Glomerular visceral epithelial cell (primary cell): Measurements from ENCODE around the gene KXD1.
"Not testable (repeated sequence)": the region's sequence is repeated elsewhere in the genome, so short reads cannot be mapped to it uniquely, and the experiment has no call there.

ENCODE experiments used
- DNase-seq: peaks from one replicate; pipeline ENCODE4 v3.0.0-alpha.2; 2016; ENCODE audit errors: extremely low spot score

Gene KXD1, protein sequence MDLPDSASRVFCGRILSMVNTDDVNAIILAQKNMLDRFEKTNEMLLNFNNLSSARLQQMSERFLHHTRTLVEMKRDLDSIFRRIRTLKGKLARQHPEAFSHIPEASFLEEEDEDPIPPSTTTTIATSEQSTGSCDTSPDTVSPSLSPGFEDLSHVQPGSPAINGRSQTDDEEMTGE

DNA sequence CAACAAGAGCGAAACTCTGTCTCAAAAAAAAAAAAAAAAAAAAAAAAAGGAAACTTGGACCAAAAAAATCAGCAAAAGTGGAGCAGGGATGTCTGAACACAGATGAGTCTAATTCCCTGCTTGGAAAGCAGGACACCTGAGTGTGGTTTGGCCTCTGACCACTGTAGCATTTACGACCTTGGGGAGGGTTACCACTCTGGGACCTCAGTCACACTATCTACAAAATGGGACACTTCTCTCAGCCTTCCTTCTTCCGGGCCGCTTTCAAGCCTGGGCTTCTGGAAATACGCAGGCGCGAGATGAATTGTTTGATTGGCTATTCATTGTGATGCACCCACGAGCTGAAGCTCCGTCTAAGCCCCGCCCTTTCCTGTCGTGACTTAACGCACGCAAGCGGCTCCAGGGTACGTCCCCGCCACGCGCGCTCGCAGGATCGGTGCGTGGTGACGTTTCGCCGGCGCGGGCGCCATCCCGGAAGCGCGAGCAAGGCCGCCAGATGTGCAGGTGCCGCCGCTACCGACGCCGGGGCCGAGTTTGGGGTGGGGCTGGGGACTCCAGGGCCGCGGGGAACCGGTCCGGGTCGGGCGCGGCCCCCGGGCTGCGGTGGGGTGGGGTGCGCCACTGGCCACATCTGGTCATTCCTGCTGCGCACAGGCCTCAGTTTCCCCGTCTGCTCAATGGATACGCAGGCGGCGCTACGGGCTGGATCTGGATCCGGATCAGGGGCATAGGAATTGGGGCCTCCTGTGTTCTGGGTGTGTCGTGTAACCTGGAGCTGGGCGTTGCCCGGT, at the start of gene KXD1:
TSS of gene KXD1 (plus strand) at position 460 of the 791 bp plus-strand sequence. CDS start 4,187 bp downstream, outside the sequence.
- peak; percentile 98 for DNase-seq

DNA sequence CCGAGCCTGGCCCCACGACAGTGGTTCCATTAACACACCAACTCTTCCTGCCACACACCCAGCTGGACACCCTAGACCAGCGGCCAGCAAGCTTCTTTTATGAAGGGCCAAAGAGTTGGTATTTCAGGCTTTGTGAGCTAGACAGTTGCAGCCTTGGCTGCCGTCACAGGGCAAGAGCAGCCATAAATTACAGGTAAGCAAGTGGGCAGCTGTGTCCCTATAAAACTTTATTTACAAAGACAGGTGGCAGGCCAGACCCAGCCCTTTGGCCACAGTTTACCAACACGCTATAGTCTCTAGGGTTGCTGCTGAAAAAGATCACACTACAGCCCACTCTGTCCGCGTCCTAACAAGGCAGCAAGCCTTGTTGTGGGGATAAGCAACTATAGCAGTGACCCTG, 49.1 kb upstream of the KXD1 start:
- no peak for DNase-seq

DNA sequence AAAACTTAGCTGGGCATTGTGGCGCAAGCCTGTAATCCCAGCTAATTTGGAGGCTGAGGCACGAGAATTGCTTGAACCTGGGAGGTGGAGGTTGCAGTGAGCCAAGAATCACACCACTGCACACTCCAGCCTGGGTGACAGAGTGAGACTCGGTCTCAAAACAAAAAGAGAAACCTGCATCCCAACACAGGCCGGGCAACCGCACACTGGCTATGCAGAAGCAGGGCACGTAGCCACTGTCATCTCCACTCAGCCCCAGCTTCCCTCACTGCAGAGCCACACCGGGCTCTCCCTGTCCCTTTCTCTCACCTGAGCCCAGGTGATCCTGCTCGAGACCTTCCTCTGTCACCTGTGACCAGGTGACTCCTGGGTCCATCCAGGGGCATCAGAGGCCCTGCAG, 47.5 kb upstream of the KXD1 start:
- DNase-seq = no peak

DNA sequence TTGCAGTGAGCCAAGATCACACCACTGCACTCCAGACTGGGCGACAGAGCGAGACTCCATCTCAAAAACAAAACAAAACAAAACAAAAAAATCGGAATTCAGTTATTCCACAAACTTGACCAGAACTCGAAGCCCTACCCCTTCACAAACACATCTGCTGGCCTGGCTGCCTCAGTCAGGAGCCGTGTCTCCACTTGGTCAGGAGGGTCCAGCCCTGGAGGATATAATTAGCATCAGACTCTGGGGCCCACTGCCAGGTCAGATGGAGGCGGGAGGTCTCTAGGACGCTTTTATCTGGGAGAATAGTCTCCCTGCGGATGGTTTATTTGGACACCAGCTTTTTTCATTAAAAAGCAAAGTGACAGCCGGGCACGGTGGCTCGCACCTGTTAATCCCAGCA, 43.8 kb upstream of the KXD1 start:
- no peak for DNase-seq

DNA sequence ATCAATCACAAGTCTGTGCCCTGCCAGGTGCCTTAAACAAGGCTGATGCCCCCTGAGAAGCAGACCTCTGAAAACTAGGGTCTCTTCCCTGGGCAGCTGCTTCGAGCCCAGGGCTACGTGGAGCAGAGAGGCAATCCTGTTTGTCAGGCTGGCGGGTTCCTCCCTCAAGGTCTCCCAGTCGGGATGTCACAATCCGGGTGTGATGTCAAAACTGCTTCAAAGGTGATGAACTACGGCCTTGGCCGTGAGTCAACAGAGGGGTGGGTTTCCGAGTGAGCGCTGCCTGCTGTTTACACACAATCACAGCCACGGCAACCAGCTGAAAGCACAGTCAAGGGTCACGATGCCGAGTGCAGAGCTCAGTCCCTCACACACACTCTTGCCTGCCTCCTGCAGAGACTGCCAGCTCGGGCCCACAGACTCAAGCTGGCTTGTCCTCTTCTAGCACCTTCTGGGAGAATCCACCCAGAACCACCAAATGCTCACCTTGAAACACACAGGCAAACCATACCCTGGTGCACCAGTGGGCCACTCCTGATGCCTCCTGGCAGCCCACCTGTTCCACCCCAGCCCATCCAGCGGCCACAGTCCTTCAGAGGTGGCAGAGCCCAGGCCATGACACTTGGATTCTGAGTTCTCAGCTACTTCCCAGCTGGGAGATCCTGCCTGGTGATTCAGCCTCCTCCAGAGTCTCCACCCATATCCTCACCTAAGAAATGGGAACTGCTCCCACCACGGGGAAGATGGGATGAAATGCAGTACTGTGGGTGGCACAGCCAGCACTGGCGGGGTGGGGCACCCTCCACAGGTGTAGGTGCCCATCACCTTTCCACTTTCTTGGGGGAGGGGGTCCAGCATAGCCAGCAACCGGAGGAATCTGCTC, 42.6 kb upstream of the KXD1 start:
- DNase-seq = peak; percentile 25

DNA sequence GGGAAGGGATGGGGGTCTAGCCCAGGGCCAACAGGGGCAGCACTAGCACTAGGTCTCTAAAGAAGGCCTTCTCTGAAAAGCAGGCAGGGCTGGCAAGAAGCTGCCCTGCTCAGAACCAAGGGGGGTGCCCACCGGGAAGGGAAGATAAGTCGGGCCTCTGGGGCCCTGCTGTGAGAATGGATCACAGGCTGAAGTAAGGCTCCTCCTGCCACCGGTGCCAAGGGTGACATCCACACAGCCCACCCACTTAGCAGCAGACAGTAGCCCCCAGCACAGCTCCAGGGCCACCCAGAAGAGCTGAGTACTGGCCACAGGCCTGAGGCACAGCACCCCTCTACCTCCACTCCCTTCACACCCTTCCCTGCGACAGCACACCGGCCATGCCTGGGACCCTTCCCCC, 41.7 kb upstream of the KXD1 start:
- DNase-seq = no peak

DNA sequence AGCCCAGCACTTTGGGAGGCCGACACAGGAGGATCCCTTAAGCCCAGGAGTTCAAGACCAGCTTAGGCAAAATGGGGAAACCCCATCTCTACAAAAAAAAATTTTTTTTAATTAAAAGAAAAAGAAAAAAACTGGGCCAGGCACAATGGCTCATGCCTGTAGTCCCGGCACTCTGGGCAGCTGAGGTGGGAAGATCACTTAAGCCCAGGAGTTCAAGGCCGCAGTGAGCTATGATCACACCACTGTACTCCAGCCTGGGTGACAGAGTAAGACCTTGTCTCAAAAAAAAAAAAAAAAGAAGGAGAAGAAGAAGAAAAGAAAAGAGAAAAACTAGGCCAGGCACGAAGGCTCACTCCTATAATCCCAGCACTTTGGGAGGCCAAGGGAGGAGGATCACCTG, 40.1 kb upstream of the KXD1 start:
- DNase-seq = no peak

DNA sequence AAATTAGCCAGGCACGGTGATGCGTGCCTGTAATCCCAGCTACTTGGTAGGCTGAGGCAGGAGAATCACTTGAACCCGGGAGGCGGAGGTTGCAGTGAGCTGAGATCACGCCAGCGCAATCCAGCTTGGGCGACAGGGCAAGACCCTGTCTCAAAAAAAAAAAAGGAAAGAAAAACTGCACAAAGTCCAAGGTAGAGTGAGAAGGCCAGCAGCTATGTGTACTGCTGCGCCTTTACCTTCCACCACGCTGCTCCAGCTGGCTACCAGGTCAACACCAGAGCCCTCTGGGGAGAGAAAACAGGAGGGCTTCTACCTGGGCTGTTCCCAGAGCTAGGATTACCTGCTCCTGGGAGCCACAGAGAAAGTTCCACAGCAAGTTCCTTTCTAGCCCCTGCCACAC, 39.0 kb upstream of the KXD1 start:
- DNase-seq = no peak

DNA sequence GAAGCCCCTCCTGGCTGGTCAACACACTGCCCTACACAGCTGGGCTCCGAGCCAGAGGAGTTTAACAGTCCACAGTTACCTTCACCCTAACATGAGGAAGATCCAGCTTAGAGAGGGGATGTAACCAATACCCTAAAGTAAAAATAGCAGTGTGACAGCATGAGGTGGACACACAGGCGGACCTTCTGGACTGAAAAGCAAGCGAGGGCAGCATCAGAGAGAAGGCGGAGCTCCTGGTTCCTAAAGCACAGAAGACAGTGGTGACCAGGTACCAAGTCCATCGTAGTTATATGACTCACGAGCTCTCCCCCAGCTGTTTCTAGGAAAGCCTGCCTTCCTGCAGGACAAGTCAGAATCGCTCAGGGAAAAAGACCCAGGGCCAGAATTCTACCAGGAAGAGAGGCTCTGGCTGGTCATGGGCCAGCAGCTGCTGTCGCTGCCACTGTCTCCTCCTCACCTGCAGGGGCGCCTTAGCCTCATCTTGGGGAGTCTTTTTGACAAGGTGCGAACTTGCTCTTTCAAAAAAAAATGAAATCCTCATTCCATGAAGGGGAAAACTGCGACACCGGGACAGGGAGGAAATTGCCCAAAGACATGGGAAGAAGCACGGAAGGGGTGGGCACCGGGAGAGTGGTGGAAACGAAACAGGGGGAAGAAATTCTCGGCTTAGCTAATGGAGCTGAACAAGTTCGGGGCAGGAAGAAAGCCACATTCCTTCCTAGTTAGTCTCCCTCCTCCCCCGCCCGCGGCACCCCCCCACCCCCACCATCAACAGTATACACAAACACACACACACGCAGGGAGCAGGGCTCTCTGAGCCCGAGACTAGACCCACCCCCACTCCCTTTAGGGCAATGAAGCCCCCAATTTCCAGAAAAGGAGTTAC, 37.5 kb upstream of the KXD1 start:
- DNase-seq = peak; percentile 90

DNA sequence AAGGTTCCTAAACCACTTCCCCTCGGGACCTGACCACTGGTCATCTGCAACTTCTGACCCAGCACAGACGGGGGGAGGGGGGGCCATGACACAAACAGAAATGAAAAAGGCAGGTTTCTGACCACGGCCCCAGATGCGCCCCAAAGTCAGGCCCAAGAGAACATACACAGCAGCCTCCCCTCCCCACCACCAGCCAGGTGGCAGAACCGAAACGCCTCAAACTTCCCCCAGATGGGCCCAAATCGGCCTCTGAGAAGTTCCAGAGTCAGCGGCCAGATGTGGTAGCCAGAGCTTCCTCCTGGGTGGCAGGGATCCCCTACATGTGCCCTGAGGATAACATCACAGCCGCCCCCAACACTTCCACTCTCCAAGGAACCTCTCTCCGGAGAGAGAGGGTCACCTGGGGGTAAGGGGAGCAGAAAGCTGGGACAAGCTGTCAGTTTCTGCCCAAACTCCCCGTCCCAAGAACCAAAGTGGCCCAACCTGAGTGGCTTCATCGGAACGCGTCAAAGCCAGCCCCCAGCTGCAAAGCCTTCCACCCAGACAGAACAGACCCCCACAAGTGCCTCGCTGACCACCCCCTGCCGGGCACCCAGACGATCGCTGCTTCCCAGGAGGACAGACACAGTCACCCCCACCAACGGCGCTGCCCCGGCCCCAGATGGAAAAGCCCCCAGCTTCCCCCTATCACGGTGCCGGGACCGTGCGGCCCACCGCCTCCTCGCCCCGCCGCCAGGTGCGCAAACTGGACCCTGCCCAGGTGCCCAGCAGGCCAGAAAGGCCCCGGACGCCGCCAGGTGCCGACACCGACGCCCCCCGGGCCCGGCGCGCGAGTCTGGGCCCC, 36.6 kb upstream of the KXD1 start:
- no peak for DNase-seq

DNA sequence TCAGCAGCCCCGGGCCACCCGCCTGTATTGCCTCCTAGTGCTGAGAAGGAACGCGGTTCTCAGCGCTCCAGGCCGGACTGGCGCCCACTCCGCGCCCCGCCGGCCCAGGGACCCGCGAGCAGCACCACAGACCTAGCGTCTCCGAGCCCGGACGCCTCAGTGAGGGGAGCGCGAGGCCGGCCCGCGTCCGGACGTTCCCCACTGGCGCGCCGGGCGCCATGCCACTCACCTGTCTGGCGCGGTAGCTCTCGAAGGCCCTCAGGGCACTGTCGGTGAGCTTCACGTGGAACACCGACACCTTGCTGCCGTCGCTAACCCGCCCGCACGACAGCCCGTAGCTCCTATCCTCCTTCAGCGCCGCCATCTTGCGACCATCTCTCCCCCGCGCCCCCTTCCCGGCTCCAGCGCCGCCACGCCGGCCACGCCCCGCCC, 36.0 kb upstream of the KXD1 start, which contains the start of gene ELL:
TSS of gene ELL (minus strand) at position 379 of the 432 bp plus-strand sequence. CDS start at position 364, 15 bp downstream.
- no peak for DNase-seq

DNA sequence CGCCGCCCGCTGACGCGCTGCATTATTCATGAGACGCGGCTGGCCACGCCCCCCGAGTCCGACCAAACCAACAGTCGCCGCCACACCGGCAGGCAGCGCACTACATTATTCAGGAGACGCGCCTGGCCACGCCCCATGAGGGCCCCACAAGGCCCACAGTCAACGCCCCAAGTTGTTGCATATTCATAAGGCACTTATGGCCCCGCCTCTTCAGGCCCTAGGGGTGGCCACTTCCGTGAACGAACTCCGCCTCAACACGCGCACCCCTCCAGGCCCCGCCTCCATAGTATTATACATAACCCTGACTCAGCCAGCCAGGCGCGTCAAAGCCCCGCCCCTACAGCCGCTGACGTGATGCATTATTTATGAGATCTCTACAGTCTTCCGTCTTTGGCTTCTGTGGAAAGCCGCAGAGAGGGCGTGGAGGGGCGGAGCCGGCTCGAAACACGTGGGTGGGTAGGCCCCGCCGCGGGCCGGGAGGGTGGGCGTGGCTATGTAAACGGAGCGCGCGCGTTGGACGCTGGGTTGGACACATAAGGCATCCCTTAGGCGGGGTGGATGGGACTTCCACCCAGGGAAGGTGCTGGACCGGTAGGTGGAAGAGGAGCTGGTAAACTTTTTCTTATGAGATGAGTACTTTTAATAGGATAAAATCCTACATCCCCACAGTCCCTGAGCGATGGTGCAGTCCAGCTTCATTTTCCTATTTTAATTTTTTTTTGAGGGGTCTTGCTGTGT, 35.4 kb upstream of the KXD1 start:
- peak; percentile 100 for DNase-seq

DNA sequence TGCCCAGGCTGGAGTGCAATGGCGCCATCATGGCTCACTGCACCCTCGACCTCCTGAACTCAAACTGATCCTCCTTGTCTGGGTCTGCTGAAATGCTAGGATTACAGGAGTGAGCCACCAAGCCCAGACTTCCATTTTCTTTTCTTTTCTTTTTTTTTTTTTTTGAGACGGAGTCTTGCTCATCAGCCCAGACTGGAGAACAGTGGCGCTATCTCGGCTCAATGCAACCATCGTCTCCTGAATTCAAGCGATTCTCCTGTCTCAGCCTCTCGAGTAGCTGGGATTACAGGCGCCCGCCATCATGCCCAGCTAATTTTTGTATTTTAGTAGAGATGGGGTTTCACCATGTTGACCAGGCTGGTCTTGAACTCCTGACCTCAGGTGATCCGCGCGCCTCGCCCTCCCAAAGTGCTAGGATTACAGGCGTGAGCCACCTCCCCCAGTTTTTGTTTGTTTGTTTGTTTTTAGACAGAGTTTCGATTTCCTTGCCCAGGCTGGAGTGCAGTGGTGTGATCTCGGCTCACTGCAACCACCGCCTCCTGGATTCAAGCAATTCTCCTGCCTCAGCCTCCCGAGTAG, 34.7 kb upstream of the KXD1 start:
- not testable (repeated sequence) for DNase-seq

DNA sequence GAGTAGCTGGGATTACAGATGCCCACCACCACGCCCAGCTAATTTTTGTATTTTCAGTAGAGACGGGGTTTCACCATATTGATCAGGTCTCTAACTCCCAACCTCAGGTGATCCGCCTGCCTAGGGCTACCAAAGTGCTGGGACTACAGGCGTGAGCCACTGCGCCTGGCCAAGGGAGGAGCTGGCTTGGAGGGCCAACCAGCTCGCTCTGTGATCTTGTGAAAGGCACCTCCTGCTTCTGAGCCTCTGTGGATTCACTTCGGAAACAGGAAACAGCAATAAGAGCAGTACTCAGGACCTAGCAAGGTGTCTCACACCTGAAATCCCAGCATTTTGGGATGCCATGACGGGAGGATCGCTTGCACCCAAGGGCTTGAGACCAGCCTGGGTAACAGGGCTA, 33.8 kb upstream of the KXD1 start:
- no peak for DNase-seq

DNA sequence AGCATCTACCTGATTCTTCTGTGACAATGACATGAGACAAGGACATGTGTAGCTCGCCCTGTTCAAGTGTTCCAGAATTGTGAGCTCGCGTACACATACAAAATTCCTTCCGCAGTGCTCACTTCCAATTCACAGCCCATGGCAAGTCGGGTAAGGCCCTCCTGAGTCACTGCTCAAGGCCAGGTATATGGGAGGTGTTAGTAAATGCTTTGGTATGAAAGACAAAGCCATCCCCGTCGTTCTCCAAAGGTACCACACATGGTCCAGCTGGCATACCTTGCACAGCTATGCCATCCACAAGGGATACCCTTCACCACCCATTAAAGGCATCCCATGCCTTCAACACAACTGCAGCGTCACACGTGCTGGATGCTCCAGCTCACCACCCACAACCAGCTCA, 31.4 kb upstream of the KXD1 start:
- no peak for DNase-seq

DNA sequence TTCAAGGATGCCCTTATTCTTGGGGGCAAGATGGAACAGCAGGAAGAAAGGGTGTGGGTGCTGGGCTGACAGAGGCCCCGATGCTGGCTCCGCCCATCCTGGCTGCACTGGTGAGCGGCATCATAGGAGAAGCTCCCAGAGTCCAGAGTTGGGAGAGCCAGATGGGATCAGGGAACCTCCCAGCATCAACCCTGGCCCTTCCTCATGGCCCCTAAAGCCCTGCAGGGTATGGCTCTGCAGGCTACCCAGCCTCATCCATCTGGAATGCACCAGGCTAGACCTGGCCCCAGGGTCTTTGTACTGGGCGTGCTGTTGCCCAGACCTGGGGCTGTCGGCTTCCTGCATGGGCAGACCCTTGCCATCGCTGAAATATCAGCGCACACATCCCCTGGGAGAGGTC, 27.9 kb upstream of the KXD1 start:
- DNase-seq = no peak

DNA sequence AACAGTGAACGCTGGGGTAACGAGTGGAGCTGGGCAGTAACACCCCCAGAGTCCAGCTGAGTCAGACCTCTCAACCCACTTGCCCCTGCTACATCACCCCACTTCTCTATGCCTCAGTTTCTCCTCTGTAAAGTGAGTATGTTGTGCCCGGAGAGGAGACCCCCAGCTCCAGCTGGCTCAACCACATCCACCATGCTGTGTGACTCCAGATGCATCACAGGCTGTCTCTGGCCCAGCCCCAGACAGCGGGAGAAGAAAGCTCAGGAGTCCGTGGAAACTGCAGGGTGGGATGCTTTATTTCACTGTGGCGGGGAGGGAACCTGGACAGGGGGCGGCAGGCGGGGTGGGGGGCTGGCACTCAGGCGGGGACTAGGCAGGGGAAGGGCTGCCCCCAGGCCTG, 26.2 kb upstream of the KXD1 start:
- DNase-seq = no peak

DNA sequence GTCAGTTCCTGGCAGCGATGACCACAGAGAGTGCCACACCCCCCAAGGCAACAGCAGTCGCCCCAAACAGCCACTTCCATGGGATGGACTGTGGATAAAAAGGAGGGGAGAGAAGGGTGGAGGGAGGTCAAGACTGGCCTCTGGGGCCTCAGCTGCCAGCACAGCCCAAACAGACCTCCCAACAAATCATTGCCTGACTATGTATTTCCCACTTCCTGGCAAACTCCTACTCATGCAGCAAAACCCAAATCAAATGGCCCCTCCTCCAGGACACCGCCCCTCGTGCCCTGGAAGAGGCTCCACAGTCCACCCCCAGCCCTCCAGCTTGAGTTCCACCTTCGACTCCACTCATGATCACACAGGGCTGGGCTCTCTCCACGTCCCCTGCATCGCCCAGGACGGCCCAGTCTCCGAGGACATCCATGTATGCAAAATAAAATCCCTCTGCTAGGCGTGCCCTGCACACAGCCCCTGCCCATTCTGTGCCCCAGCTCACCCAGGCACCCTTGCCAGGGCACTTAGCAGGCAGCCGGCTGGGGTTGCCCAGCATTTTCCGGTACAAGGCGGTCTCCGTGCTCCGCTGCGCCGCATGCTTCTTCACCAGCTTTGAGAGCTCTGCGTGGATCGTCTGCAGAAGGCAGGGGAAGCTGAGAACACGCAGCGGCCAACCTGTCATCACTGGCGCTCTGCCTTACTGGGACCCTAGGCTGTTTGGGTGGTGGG, 25.3 kb upstream of the KXD1 start:
- DNase-seq = no peak

DNA sequence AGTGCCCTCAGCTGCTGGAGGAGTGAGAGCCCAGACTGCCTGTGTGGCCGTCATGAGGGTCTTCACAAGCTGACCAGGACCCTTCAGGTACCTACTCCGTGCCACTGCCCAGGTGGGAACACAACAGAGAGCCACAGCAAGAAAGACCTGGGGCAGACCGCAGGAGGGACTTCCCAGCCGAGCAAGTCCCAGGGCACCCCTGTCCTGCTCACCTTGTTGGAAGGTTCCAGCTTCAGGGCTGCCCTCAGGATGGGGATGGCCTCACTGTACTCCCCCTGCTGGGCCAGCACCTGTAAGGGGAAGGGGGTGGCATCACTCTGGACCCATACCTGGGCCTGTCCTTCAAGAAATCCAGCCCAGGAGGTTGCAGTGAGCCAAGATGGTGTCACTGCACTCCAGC, 24.6 kb upstream of the KXD1 start:
- no peak for DNase-seq
